ENCODE data around the gene ANGPTL5.
A peak's percentile ranks its signal among the peaks of the same experiment; 100 is the strongest.

The ANGPTL5 gene

GRCh38 chr11:101923554-101923953 is 7.2 kb upstream of the ANGPTL5 start:
- H3K27ac ChIP-seq (ENCODE audit: low read depth, low read length, severe bottlenecking), result no peak overlapping the region
- no peaks in the 10 kb centered on the region for H3K4me1 ChIP-seq (ENCODE audit: control insufficient read depth, insufficient read depth, low read length, poor library complexity, severe bottlenecking)
- no peak overlapping the region for H3K4me3 ChIP-seq (ENCODE audit: extremely low read depth, insufficient read depth, low read length, poor library complexity, severe bottlenecking)
- no peaks in the 10 kb centered on the region for H3K36me3 ChIP-seq (ENCODE audit: control insufficient read depth, insufficient read depth, low read length)
- H3K9me3 ChIP-seq (ENCODE audit: control insufficient read depth, low read length), result no peaks in the 10 kb centered on the region
- WGBS, 2 experiments (ENCODE audit: insufficient coverage in 2 of 2), result 100% methylated on average over 2 of the region's 2 CpGs

- no peaks in the 10 kb centered on the region for H3K9me3 ChIP-seq (ENCODE audit: control insufficient read depth, low read length)
- no peaks in the 10 kb centered on the region for H3K36me3 ChIP-seq (ENCODE audit: control insufficient read depth, insufficient read depth, low read length)
- peaks cover 4% of the 10 kb centered on the region for H3K4me1 ChIP-seq (ENCODE audit: control insufficient read depth, insufficient read depth, low read length, poor library complexity, severe bottlenecking)
- no CpG with 5 or more reads among the region's 1 CpG for WGBS, 2 experiments (ENCODE audit: insufficient coverage in 2 of 2)
- H3K27ac ChIP-seq (ENCODE audit: low read depth, low read length, severe bottlenecking), result no peak overlapping the region
- H3K4me3 ChIP-seq (ENCODE audit: extremely low read depth, insufficient read depth, low read length, poor library complexity, severe bottlenecking), result no peak overlapping the region
Observed at GRCh38 chr11:101920992-101921391, 4.7 kb upstream of the ANGPTL5 start.

- no peaks in the 10 kb centered on the region for H3K9me3 ChIP-seq (ENCODE audit: control insufficient read depth, low read length)
- H3K4me3 ChIP-seq (ENCODE audit: extremely low read depth, insufficient read depth, low read length, poor library complexity, severe bottlenecking), result no peak overlapping the region
- no peak overlapping the region for H3K27ac ChIP-seq (ENCODE audit: low read depth, low read length, severe bottlenecking)
- peaks cover 26% of the 10 kb centered on the region for H3K4me1 ChIP-seq (ENCODE audit: control insufficient read depth, insufficient read depth, low read length, poor library complexity, severe bottlenecking)
- no peaks in the 10 kb centered on the region for H3K36me3 ChIP-seq (ENCODE audit: control insufficient read depth, insufficient read depth, low read length)
Observed at GRCh38 chr11:101917226-101917625, 904 bp upstream of the ANGPTL5 start.

GRCh38 chr11:101915791-101916291 is 481 bp downstream of the ANGPTL5 start:
- H3K27ac ChIP-seq (ENCODE audit: low read depth, low read length, severe bottlenecking), result peak overlapping the region; percentile 98
- 48 to 61% methylated on average over 3 to 4 of the region's 4 CpGs for WGBS, 2 experiments (ENCODE audit: insufficient coverage in 2 of 2)

GRCh38 chr11:101914738-101915426 is 1.4 kb downstream of the ANGPTL5 start, which contains the start of gene CEP126:
TSS of gene CEP126 (plus strand) at chr11:101915010. CDS start at chr11:101915285, 275 bp downstream.
- peak within 1 kb of the TSS; percentile 59 for H3K4me3 ChIP-seq (ENCODE audit: extremely low read depth, insufficient read depth, low read length, poor library complexity, severe bottlenecking)
- no peaks in the 10 kb centered on the region for H3K36me3 ChIP-seq (ENCODE audit: control insufficient read depth, insufficient read depth, low read length)
- 0% methylated on average over 51 to 52 of the region's 56 CpGs for WGBS, 2 experiments (ENCODE audit: insufficient coverage in 2 of 2)
- peak within 1 kb of the TSS; percentile 98 for H3K27ac ChIP-seq (ENCODE audit: low read depth, low read length, severe bottlenecking)
- peaks cover 27% of the 10 kb centered on the region for H3K4me1 ChIP-seq (ENCODE audit: control insufficient read depth, insufficient read depth, low read length, poor library complexity, severe bottlenecking)
- no peaks in the 10 kb centered on the region for H3K9me3 ChIP-seq (ENCODE audit: control insufficient read depth, low read length)

More at GRCh38 chr11:101915791-101916291, 481 bp downstream of the ANGPTL5 start:
- Histone ChIP-seq H3K36me3 (ENCODE audit: control insufficient read depth, insufficient read depth, low read length) (no peaks in the 10 kb centered on the region), H3K9me3 (ENCODE audit: control insufficient read depth, low read length) (no peaks in the 10 kb centered on the region), H3K4me3 (ENCODE audit: extremely low read depth, insufficient read depth, low read length, poor library complexity, severe bottlenecking) (peak overlapping the region; percentile 59), H3K4me1 (ENCODE audit: control insufficient read depth, insufficient read depth, low read length, poor library complexity, severe bottlenecking) (peaks cover 27% of the 10 kb centered on the region)

- H3K36me3 ChIP-seq (ENCODE audit: control insufficient read depth, insufficient read depth, low read length), result no peaks in the 10 kb centered on the region
- peak overlapping the region; percentile 59 for H3K4me3 ChIP-seq (ENCODE audit: extremely low read depth, insufficient read depth, low read length, poor library complexity, severe bottlenecking)
- WGBS, 2 experiments (ENCODE audit: insufficient coverage in 2 of 2), result 36 to 41% methylated on average over 2 to 3 of the region's 6 CpGs
- peaks cover 27% of the 10 kb centered on the region for H3K4me1 ChIP-seq (ENCODE audit: control insufficient read depth, insufficient read depth, low read length, poor library complexity, severe bottlenecking)
- peak overlapping the region; percentile 98 for H3K27ac ChIP-seq (ENCODE audit: low read depth, low read length, severe bottlenecking)
- H3K9me3 ChIP-seq (ENCODE audit: control insufficient read depth, low read length), result no peaks in the 10 kb centered on the region
Observed at GRCh38 chr11:101914341-101914737, 2.0 kb downstream of the ANGPTL5 start.

- peak overlapping the region; percentile 59 for H3K4me3 ChIP-seq (ENCODE audit: extremely low read depth, insufficient read depth, low read length, poor library complexity, severe bottlenecking)
- H3K4me1 ChIP-seq (ENCODE audit: control insufficient read depth, insufficient read depth, low read length, poor library complexity, severe bottlenecking), result peaks cover 27% of the 10 kb centered on the region
- WGBS, 2 experiments (ENCODE audit: insufficient coverage in 2 of 2), result 94 to 97% methylated on average over 3 to 4 of the region's 5 CpGs
- no peaks in the 10 kb centered on the region for H3K36me3 ChIP-seq (ENCODE audit: control insufficient read depth, insufficient read depth, low read length)
- H3K9me3 ChIP-seq (ENCODE audit: control insufficient read depth, low read length), result no peaks in the 10 kb centered on the region
- H3K27ac ChIP-seq (ENCODE audit: low read depth, low read length, severe bottlenecking), result peak overlapping the region; percentile 98
Observed at GRCh38 chr11:101913656-101914055, 2.7 kb downstream of the ANGPTL5 start.

GRCh38 chr11:101912823-101913284 is 3.5 kb downstream of the ANGPTL5 start:
- H3K36me3 ChIP-seq (ENCODE audit: control insufficient read depth, insufficient read depth, low read length), result no peaks in the 10 kb centered on the region
- H3K9me3 ChIP-seq (ENCODE audit: control insufficient read depth, low read length), result no peaks in the 10 kb centered on the region
- no peak overlapping the region for H3K4me3 ChIP-seq (ENCODE audit: extremely low read depth, insufficient read depth, low read length, poor library complexity, severe bottlenecking)
- 36 to 65% methylated on average over 1 to 2 of the region's 3 CpGs for WGBS, 2 experiments (ENCODE audit: insufficient coverage in 2 of 2)
- H3K4me1 ChIP-seq (ENCODE audit: control insufficient read depth, insufficient read depth, low read length, poor library complexity, severe bottlenecking), result peaks cover 27% of the 10 kb centered on the region
- H3K27ac ChIP-seq (ENCODE audit: low read depth, low read length, severe bottlenecking), result peak overlapping the region; percentile 98

GRCh38 chr11:101909087-101909486 is 7.2 kb downstream of the ANGPTL5 start:
- no peak overlapping the region for H3K4me3 ChIP-seq (ENCODE audit: extremely low read depth, insufficient read depth, low read length, poor library complexity, severe bottlenecking)
- no peaks in the 10 kb centered on the region for H3K36me3 ChIP-seq (ENCODE audit: control insufficient read depth, insufficient read depth, low read length)
- peaks cover 19% of the 10 kb centered on the region for H3K4me1 ChIP-seq (ENCODE audit: control insufficient read depth, insufficient read depth, low read length, poor library complexity, severe bottlenecking)
- no CpG with 5 or more reads among the region's 2 CpGs for WGBS, 2 experiments (ENCODE audit: insufficient coverage in 2 of 2)
- no peaks in the 10 kb centered on the region for H3K9me3 ChIP-seq (ENCODE audit: control insufficient read depth, low read length)
- H3K27ac ChIP-seq (ENCODE audit: low read depth, low read length, severe bottlenecking), result no peak overlapping the region

GRCh38 chr11:101907815-101908214 is 8.5 kb downstream of the ANGPTL5 start:
- Histone ChIP-seq H3K4me3 (ENCODE audit: extremely low read depth, insufficient read depth, low read length, poor library complexity, severe bottlenecking) (no peak overlapping the region), H3K27ac (ENCODE audit: low read depth, low read length, severe bottlenecking) (no peak overlapping the region), H3K4me1 (ENCODE audit: control insufficient read depth, insufficient read depth, low read length, poor library complexity, severe bottlenecking) (peaks cover 7% of the 10 kb centered on the region), H3K36me3 (ENCODE audit: control insufficient read depth, insufficient read depth, low read length) (no peaks in the 10 kb centered on the region), H3K9me3 (ENCODE audit: control insufficient read depth, low read length) (no peaks in the 10 kb centered on the region)
- 89 to 100% methylated on average over 1 of the region's 1 CpG for WGBS, 2 experiments (ENCODE audit: insufficient coverage in 2 of 2)

GRCh38 chr11:101894505-101894904 is 21.8 kb downstream of the ANGPTL5 start:
- WGBS, 2 experiments (ENCODE audit: insufficient coverage in 2 of 2), result 100% methylated on average over 1 of the region's 1 CpG; no CpG with 5 or more reads in 1 of the 2 experiments

More at GRCh38 chr11:101894505-101894904, 21.8 kb downstream of the ANGPTL5 start:
- Histone ChIP-seq H3K27ac (ENCODE audit: low read depth, low read length, severe bottlenecking) (no peak overlapping the region), H3K4me3 (ENCODE audit: extremely low read depth, insufficient read depth, low read length, poor library complexity, severe bottlenecking) (no peak overlapping the region), H3K4me1 (ENCODE audit: control insufficient read depth, insufficient read depth, low read length, poor library complexity, severe bottlenecking) (no peaks in the 10 kb centered on the region), H3K9me3 (ENCODE audit: control insufficient read depth, low read length) (no peaks in the 10 kb centered on the region), H3K36me3 (ENCODE audit: control insufficient read depth, insufficient read depth, low read length) (no peaks in the 10 kb centered on the region)

Measured in mesodermal cell (in vitro differentiated cells).